Activated naive CD4-positive, alpha-beta T cell treated with anti-CD3 and anti-CD28 coated beads, Interleukin-2, amount 10 ng/mL, durations not matched to agents 5 hours and 36 hours (primary cell): ENCODE measurements around the gene CRTC3. TPM values are rescaled to one million over a fixed set of nuclear protein-coding genes. Genes with fewer than 3 reads are reported as not detected.

ENCODE experiments used
- total RNA-seq, 2 experiments: library from RNA; stranded (reverse); gene quantifications; one replicate each; pipeline ENCODE4 v1.2.3, GENCODE V29; 2021

Gene CRTC3, protein sequence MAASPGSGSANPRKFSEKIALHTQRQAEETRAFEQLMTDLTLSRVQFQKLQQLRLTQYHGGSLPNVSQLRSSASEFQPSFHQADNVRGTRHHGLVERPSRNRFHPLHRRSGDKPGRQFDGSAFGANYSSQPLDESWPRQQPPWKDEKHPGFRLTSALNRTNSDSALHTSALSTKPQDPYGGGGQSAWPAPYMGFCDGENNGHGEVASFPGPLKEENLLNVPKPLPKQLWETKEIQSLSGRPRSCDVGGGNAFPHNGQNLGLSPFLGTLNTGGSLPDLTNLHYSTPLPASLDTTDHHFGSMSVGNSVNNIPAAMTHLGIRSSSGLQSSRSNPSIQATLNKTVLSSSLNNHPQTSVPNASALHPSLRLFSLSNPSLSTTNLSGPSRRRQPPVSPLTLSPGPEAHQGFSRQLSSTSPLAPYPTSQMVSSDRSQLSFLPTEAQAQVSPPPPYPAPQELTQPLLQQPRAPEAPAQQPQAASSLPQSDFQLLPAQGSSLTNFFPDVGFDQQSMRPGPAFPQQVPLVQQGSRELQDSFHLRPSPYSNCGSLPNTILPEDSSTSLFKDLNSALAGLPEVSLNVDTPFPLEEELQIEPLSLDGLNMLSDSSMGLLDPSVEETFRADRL
- total RNA-seq = 100 to 1,000 TPM; 101 to 102 TPM

DNA sequence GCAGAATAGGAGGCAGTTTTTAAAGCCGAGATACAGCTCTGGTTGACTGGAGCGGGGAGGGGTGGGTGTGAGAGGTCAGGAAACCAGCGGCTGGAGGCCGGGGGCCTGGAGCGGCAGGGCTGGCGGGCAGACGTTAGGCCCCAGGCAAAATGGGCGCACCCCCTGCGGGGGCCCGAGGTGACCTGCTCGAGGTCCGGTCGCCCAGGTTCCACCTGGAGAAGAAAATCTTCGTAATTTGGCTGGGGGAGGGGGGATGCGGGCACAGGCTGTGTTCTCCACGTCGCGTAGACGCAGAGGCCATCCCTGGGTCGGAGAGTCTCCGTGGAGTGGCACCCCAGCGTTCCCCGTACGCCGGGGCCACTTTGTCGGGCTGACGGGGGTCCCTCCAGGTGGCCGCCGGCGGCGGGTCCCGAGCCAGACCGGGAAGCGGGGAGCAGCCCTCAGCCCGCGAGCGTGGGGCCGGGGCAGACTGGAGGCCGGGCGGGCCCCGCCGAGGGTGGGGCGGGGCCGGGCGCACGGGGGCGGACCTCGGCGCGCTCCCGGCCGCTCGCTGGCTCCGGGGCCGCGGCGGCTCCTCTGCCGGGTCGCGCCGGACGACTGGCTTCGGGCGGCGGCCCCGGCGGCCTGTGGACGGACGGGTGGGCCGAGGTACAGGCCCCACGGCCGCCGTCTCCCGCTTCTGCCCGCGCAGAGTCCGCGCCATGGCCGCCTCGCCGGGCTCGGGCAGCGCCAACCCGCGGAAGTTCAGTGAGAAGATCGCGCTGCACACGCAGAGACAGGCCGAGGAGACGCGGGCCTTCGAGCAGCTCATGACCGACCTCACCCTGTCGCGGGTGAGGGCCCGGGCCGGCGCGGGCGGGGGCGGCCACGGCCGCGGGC is at the start of gene CRTC3:
Gene CRTC3 (plus strand): TSS at position 553 of the 879 bp plus-strand sequence. CDS start 149 bp downstream, at position 702.

Other genes starting within 250 kb of the CRTC3 start
- gene ZNF774, start 177.6 kb upstream of the CRTC3 start, total RNA-seq = 1 to 10 TPM; 1.0 to 1.1 TPM
- 100 to 1,000 TPM; 197 to 201 TPM for gene IQGAP1, start 141.7 kb upstream of the CRTC3 start, total RNA-seq
- 10 to 100 TPM; 31.2 to 33.6 TPM for gene BLM, start 187.4 kb downstream of the CRTC3 start, total RNA-seq